Measurements from ENCODE around the gene ARHGAP25.

DNA sequence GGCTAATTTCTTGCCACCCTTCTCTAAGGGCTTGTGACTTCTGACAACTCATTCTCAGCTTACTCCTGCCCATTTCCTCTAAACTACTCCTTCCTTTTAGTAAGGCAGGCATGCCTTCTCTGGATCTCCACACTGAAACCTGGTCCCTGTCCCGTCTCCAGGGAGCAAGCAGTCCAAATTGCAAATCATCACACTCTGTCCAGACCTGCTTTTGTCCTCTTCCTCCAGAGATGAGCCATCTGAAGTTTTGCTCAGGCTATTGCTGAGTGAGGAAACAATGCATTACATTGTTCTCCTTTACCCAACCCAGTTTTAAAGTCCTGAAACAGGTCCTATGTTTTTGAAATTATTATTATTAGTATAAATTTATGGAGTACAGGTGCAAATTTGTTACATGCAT lies 57.3 kb downstream of the ARHGAP25 start:
- TF ChIP-seq, protein P1, sequence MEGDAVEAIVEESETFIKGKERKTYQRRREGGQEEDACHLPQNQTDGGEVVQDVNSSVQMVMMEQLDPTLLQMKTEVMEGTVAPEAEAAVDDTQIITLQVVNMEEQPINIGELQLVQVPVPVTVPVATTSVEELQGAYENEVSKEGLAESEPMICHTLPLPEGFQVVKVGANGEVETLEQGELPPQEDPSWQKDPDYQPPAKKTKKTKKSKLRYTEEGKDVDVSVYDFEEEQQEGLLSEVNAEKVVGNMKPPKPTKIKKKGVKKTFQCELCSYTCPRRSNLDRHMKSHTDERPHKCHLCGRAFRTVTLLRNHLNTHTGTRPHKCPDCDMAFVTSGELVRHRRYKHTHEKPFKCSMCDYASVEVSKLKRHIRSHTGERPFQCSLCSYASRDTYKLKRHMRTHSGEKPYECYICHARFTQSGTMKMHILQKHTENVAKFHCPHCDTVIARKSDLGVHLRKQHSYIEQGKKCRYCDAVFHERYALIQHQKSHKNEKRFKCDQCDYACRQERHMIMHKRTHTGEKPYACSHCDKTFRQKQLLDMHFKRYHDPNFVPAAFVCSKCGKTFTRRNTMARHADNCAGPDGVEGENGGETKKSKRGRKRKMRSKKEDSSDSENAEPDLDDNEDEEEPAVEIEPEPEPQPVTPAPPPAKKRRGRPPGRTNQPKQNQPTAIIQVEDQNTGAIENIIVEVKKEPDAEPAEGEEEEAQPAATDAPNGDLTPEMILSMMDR (IDR thresholded peaks at IDR 0.05): no peak
- no peak for TF ChIP-seq POLR2AphosphoS5 (IDR thresholded peaks at IDR 0.05)

Measured in esophagus muscularis mucosa (tissue), 3 donors.